GM13976 (cell line): ENCODE data around the gene AGBL4.

ENCODE experiments used
- DNase-seq: peaks from one replicate; pipeline ENCODE4 v3.0.0; 2012; ENCODE audit warnings: low spot score
- CTCF ChIP-seq: IDR thresholded peaks from 2 replicates; pipeline ENCODE4 v1.5.1; 2012; ENCODE audit warnings: borderline replicate concordance, mild to moderate bottlenecking; ENCODE audit not compliant: insufficient read depth; ENCODE audit errors: extremely low read depth, missing control alignments, control extremely low read depth
- in situ Hi-C: fragments of 300-500 bp; cut with MboI; formaldehyde crosslinking; loops from one replicate; pipeline ENCODE4 v1.12.0; 2022; ENCODE audit warnings: low sequenced_read_pairs, mixed read lengths, inconsistent platforms; ENCODE audit not compliant: unreplicated experiment

AGBL4 gene

GRCh38 chr1:48576565-48576964 is 1447.2 kb downstream of the AGBL4 start:
- TF ChIP-seq CTCF, result no peak
- no peak for DNase-seq
- in situ Hi-C loops, result no loop called here

- no peak for TF ChIP-seq CTCF
- in situ Hi-C loops, result loop anchor here (25.0 kb wide), 1 partner anchor 240 kb away; no protein-coding TSS in a partner anchor
- DNase-seq, result peak; percentile 48
Measured at GRCh38 chr1:48572646-48573258, 1451.0 kb downstream of the AGBL4 start.

GRCh38 chr1:48572134-48572533 is 1451.6 kb downstream of the AGBL4 start:
- no peak for TF ChIP-seq CTCF
- in situ Hi-C loops, result loop anchor here (25.0 kb wide), 1 partner anchor 240 kb away; no protein-coding TSS in a partner anchor
- no peak for DNase-seq

GRCh38 chr1:48571303-48571987 is 1452.3 kb downstream of the AGBL4 start:
- TF ChIP-seq CTCF, result no peak
- no peak for DNase-seq
- in situ Hi-C loops, result loop anchor here (25.0 kb wide), 1 partner anchor 241 kb away; no protein-coding TSS in a partner anchor

- TF ChIP-seq CTCF, result no peak
- no peak for DNase-seq
- in situ Hi-C loops, result loop anchor here (25.0 kb wide), 1 partner anchor 242 kb away; no protein-coding TSS in a partner anchor
Measured at GRCh38 chr1:48570568-48570967, 1453.2 kb downstream of the AGBL4 start.

- in situ Hi-C loops, result loop anchor here (25.0 kb wide), 1 partner anchor 244 kb away; no protein-coding TSS in a partner anchor
- no peak for DNase-seq
- no peak for TF ChIP-seq CTCF
Measured at GRCh38 chr1:48568501-48568900, 1455.3 kb downstream of the AGBL4 start.

- in situ Hi-C loops, result loop anchor here (25.0 kb wide), 1 partner anchor 246 kb away; no protein-coding TSS in a partner anchor
- no peak for TF ChIP-seq CTCF
- no peak for DNase-seq
Measured at GRCh38 chr1:48566492-48566891, 1457.3 kb downstream of the AGBL4 start.
